Measurements from ENCODE around the gene TNFRSF11A.

DNA sequence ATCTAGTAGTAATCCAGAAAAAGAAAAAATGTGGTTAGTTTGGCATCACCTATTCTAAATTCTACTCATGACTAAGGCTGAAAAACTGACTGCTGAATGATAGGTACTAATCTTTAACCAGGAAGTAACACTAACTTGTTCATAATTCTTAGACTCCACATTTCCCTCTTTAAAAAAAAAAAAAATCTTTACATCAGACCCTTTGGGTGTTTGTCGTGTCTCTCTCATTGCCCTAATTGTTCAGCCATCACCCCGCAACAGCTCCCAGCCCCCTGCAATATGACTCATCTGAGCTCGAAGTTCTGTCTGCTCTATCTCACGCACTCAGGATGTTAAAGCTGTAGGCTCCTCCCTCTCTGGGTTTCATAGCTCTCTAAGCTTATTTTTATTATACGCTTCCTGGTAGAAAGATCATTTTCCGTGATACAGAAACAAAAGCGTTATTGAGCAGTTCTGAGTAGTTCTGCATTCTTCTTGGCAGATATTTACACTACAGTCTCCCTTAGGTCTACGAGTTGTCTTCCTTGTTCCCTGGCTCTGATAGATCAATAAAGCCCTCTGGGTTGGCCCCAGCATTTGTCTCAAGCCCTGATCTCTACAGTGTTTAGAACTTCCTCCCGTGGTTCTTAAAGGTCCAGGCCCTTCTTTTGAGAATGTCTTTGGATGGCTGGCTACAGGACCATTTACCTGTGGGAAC is 95.6 kb downstream of the TNFRSF11A start:
- TF ChIP-seq SIN3A (IDR thresholded peaks at IDR 0.05; ENCODE audit: low read depth) (no peak), POLR2A (IDR thresholded peaks at IDR 0.05; ENCODE audit: borderline replicate concordance, extremely low read depth, insufficient read depth, insufficient read length) (no peak), EZH2 (IDR thresholded peaks at IDR 0.05) (no peak), ZFX (IDR thresholded peaks at IDR 0.05) (no peak), CBX3 (IDR thresholded peaks at IDR 0.05; ENCODE audit: low read depth) (no peak), POLR2AphosphoS5 (IDR thresholded peaks at IDR 0.05; ENCODE audit: low read depth, low read length) (no peak), ELF1 (IDR thresholded peaks at IDR 0.05; ENCODE audit: borderline replicate concordance, low read depth) (no peak), YY1 (IDR thresholded peaks at IDR 0.05; ENCODE audit: extremely low read depth, insufficient replicate concordance, low read depth, low read length) (no peak), RAD21 (IDR thresholded peaks at IDR 0.05; ENCODE audit: low read depth) (no peak), EZH2phosphoT487 (IDR thresholded peaks at IDR 0.05; ENCODE audit: borderline replicate concordance) (no peak)
- TF ChIP-seq, protein P1, sequence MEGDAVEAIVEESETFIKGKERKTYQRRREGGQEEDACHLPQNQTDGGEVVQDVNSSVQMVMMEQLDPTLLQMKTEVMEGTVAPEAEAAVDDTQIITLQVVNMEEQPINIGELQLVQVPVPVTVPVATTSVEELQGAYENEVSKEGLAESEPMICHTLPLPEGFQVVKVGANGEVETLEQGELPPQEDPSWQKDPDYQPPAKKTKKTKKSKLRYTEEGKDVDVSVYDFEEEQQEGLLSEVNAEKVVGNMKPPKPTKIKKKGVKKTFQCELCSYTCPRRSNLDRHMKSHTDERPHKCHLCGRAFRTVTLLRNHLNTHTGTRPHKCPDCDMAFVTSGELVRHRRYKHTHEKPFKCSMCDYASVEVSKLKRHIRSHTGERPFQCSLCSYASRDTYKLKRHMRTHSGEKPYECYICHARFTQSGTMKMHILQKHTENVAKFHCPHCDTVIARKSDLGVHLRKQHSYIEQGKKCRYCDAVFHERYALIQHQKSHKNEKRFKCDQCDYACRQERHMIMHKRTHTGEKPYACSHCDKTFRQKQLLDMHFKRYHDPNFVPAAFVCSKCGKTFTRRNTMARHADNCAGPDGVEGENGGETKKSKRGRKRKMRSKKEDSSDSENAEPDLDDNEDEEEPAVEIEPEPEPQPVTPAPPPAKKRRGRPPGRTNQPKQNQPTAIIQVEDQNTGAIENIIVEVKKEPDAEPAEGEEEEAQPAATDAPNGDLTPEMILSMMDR (IDR thresholded peaks at IDR 0.05 in 2 of 3, conservative IDR thresholded peaks at IDR 0.05 in 1 of 3; ENCODE audit: borderline replicate concordance in 1 of 3, insufficient read depth in 1 of 3, low read depth in 2 of 3, low read length in 2 of 3): no peak
- TF ChIP-seq, protein P2, sequence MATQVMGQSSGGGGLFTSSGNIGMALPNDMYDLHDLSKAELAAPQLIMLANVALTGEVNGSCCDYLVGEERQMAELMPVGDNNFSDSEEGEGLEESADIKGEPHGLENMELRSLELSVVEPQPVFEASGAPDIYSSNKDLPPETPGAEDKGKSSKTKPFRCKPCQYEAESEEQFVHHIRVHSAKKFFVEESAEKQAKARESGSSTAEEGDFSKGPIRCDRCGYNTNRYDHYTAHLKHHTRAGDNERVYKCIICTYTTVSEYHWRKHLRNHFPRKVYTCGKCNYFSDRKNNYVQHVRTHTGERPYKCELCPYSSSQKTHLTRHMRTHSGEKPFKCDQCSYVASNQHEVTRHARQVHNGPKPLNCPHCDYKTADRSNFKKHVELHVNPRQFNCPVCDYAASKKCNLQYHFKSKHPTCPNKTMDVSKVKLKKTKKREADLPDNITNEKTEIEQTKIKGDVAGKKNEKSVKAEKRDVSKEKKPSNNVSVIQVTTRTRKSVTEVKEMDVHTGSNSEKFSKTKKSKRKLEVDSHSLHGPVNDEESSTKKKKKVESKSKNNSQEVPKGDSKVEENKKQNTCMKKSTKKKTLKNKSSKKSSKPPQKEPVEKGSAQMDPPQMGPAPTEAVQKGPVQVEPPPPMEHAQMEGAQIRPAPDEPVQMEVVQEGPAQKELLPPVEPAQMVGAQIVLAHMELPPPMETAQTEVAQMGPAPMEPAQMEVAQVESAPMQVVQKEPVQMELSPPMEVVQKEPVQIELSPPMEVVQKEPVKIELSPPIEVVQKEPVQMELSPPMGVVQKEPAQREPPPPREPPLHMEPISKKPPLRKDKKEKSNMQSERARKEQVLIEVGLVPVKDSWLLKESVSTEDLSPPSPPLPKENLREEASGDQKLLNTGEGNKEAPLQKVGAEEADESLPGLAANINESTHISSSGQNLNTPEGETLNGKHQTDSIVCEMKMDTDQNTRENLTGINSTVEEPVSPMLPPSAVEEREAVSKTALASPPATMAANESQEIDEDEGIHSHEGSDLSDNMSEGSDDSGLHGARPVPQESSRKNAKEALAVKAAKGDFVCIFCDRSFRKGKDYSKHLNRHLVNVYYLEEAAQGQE (IDR thresholded peaks at IDR 0.05; ENCODE audit: low read depth): no peak
- TF ChIP-seq, protein P3, sequence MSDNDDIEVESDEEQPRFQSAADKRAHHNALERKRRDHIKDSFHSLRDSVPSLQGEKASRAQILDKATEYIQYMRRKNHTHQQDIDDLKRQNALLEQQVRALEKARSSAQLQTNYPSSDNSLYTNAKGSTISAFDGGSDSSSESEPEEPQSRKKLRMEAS (IDR thresholded peaks at IDR 0.05): no peak
- TF ChIP-seq, protein P4, sequence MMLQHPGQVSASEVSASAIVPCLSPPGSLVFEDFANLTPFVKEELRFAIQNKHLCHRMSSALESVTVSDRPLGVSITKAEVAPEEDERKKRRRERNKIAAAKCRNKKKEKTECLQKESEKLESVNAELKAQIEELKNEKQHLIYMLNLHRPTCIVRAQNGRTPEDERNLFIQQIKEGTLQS (IDR thresholded peaks at IDR 0.05): no peak

Data from HCT116 (cell line).